Measurements from ENCODE around the gene ARV1.
"Not testable (repeated sequence)": the region's sequence is repeated elsewhere in the genome, so short reads cannot be mapped to it uniquely, and the experiment has no call there.

The ARV1 gene

DNA sequence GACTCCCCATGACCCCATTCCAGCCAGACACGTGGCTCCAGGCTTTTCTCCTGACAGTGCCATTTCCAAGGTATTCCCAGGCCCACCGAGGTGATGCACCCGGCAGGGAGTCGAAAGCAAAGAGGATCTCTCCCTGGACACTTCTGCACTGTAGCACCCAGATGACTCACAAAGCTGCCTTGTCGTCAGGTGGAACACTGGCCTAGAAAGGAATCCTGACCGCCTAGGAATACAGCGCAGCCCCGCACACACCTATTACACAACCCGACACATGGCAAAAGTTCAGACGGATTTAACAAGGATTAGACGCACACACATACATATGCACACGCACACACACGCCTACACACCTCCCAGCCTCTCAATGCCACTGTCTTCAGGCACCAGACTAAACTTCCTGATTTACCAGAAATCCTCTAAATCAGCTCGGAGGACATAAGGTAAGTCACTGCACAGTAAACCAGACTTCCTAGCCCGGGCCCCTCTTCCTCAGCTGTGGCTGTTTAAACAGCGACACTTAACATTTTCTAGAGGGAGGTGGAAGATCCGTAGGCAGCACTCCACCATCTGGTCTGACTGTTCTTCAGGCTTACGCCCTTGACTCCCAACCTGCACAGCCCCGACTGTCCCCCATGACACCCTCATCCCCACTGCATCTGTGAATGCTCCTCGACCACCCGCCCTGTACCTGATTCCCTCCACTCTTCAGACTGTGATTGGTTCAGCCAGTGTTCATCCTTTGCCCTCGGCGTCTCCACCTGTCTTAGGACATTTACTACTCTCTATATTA lies 48.4 kb downstream of the ARV1 start:
- TF ChIP-seq POU6F1 (CRISPR knock-in tag; IDR thresholded peaks at IDR 0.05; ENCODE audit: borderline replicate concordance, low read depth): no peak
- no peak for ATAC-seq

DNA sequence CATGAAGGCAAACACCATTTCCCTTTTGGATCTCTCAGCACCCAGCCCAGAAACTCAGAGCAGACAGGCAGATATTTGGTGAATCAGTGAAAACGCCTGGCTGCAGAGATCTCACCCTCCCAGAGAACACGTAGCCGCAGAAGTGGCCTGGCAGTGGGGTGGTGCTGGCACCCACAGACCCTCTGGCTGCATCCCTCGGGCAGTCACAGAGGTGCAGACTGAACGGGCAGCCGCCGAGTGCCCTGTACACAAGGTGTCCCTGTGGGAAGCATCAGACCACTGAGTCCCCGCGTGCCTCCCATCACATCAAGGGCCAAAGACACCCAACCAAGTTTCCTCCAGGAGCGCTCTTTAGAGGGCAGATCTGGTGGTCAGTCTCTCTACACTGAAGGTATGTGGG lies 49.1 kb downstream of the ARV1 start:
- ATAC-seq: no peak
- TF ChIP-seq ARNTL (CRISPR knock-in tag; IDR thresholded peaks at IDR 0.05; ENCODE audit: borderline replicate concordance, low read depth): no peak
- TF ChIP-seq CSDC2 (CRISPR knock-in tag; IDR thresholded peaks at IDR 0.05): no peak
- TF ChIP-seq ZNF70 (CRISPR knock-in tag; IDR thresholded peaks at IDR 0.05): no peak
- TF ChIP-seq GLIS3 (CRISPR knock-in tag; IDR thresholded peaks at IDR 0.05): no peak
- TF ChIP-seq TCF4 (CRISPR knock-in tag; IDR thresholded peaks at IDR 0.05; ENCODE audit: borderline replicate concordance): no peak
- TF ChIP-seq, protein P1, sequence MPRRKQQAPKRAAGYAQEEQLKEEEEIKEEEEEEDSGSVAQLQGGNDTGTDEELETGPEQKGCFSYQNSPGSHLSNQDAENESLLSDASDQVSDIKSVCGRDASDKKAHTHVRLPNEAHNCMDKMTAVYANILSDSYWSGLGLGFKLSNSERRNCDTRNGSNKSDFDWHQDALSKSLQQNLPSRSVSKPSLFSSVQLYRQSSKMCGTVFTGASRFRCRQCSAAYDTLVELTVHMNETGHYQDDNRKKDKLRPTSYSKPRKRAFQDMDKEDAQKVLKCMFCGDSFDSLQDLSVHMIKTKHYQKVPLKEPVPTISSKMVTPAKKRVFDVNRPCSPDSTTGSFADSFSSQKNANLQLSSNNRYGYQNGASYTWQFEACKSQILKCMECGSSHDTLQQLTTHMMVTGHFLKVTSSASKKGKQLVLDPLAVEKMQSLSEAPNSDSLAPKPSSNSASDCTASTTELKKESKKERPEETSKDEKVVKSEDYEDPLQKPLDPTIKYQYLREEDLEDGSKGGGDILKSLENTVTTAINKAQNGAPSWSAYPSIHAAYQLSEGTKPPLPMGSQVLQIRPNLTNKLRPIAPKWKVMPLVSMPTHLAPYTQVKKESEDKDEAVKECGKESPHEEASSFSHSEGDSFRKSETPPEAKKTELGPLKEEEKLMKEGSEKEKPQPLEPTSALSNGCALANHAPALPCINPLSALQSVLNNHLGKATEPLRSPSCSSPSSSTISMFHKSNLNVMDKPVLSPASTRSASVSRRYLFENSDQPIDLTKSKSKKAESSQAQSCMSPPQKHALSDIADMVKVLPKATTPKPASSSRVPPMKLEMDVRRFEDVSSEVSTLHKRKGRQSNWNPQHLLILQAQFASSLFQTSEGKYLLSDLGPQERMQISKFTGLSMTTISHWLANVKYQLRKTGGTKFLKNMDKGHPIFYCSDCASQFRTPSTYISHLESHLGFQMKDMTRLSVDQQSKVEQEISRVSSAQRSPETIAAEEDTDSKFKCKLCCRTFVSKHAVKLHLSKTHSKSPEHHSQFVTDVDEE (CRISPR knock-in tag; IDR thresholded peaks at IDR 0.05): no peak
- no peak for TF ChIP-seq CSRNP3 (CRISPR knock-in tag; IDR thresholded peaks at IDR 0.05)
- TF ChIP-seq SNAI2 (CRISPR knock-in tag; IDR thresholded peaks at IDR 0.05): no peak
- no peak for TF ChIP-seq ZFP30 (CRISPR knock-in tag; IDR thresholded peaks at IDR 0.05)
- no peak for TF ChIP-seq RARB (CRISPR knock-in tag; IDR thresholded peaks at IDR 0.05)
- TF ChIP-seq PPARA (CRISPR knock-in tag; IDR thresholded peaks at IDR 0.05; ENCODE audit: borderline replicate concordance): no peak
- no peak for TF ChIP-seq ESRRG (CRISPR knock-in tag; IDR thresholded peaks at IDR 0.05)
- TF ChIP-seq CREB5 (CRISPR knock-in tag; IDR thresholded peaks at IDR 0.05; ENCODE audit: low read depth): no peak
- TF ChIP-seq BACH2 (CRISPR knock-in tag; IDR thresholded peaks at IDR 0.05; ENCODE audit: borderline replicate concordance): no peak
- no peak for TF ChIP-seq ZFP3 (CRISPR knock-in tag; IDR thresholded peaks at IDR 0.05)
- TF ChIP-seq TOX (CRISPR knock-in tag; IDR thresholded peaks at IDR 0.05; ENCODE audit: borderline replicate concordance): no peak
- TF ChIP-seq, protein P2, sequence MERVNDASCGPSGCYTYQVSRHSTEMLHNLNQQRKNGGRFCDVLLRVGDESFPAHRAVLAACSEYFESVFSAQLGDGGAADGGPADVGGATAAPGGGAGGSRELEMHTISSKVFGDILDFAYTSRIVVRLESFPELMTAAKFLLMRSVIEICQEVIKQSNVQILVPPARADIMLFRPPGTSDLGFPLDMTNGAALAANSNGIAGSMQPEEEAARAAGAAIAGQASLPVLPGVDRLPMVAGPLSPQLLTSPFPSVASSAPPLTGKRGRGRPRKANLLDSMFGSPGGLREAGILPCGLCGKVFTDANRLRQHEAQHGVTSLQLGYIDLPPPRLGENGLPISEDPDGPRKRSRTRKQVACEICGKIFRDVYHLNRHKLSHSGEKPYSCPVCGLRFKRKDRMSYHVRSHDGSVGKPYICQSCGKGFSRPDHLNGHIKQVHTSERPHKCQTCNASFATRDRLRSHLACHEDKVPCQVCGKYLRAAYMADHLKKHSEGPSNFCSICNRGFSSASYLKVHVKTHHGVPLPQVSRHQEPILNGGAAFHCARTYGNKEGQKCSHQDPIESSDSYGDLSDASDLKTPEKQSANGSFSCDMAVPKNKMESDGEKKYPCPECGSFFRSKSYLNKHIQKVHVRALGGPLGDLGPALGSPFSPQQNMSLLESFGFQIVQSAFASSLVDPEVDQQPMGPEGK (CRISPR knock-in tag; IDR thresholded peaks at IDR 0.05; ENCODE audit: borderline replicate concordance): no peak

DNA sequence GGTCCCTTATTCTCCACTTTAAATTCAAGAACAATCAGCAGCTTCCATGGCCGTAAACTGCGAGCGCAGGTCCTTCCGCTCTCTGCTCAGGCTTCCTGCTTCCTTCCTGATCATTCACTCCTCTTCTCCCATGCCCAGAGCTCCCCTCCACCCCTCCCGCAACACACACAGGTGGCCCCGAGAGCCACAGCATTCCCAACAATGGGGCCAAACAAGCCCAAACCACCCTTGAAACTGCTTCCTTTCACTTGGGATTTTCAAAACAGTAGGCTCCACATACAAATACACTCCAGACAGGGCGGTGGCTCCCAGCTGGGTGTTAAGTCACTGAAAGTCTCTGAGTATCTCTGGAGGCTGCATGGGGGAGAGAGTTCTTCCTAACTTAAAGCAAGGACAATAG lies 49.8 kb downstream of the ARV1 start:
- ATAC-seq: no peak
- TF ChIP-seq CREB5 (CRISPR knock-in tag; IDR thresholded peaks at IDR 0.05; ENCODE audit: low read depth) (no peak), ZNF70 (CRISPR knock-in tag; IDR thresholded peaks at IDR 0.05) (no peak), ISL1 (CRISPR knock-in tag; IDR thresholded peaks at IDR 0.05) (no peak), ZC3H10 (CRISPR knock-in tag; IDR thresholded peaks at IDR 0.05) (no peak), ZNF8 (CRISPR knock-in tag; IDR thresholded peaks at IDR 0.05) (no peak), SNAI2 (CRISPR knock-in tag; IDR thresholded peaks at IDR 0.05) (no peak), CSRNP3 (CRISPR knock-in tag; IDR thresholded peaks at IDR 0.05) (no peak), ESRRG (CRISPR knock-in tag; IDR thresholded peaks at IDR 0.05) (no peak)

DNA sequence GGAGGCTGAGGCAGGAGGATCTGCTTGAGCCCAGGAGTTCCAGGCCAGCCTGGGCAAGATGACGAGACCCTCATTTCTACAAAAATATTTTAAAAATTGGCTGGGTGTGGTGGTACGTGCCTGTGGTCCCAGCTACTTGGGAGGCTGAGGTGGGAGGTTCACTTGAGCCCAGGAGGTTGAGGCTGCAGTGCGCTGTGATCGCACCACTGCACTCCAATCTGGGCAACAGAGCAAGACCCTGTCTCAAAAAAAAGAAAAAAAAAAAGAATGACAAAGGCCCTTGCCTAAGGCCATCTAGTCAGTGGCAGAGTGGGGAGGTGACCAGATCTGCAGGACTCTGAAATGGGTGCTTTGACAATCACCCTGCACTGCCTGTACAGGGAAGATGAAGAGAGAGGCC lies 50.4 kb downstream of the ARV1 start:
- not testable (repeated sequence) for ATAC-seq
